Skeletal muscle tissue (tissue), 4 donors: ENCODE data around the gene NR5A2. TPM values are rescaled to one million over a fixed set of nuclear protein-coding genes. Genes with fewer than 3 reads are reported as not detected.

Experiments used
- H3K27ac ChIP-seq: one replicate; pipeline ENCODE4 v1.7.0; 2013; ENCODE audit warnings: mild to moderate bottlenecking, low read depth, low read length, inconsistent platforms
- H3K27me3 ChIP-seq, 3 donors: one replicate each; pipeline ENCODE4 v1.7.0; 2013; ENCODE audit warnings: low read length in 3 of 3; ENCODE audit not compliant: control insufficient read depth in 3 of 3, insufficient read depth in 3 of 3
- H3K36me3 ChIP-seq, 3 donors: one replicate each; pipeline ENCODE4 v1.7.0; 2013; ENCODE audit warnings: low read length in 3 of 3; ENCODE audit not compliant: control insufficient read depth in 3 of 3, insufficient read depth in 3 of 3
- H3K4me1 ChIP-seq, 3 donors: one replicate each; pipeline ENCODE4 v1.7.0; 2013; ENCODE audit warnings: low read length in 3 of 3, mild to moderate bottlenecking in 3 of 3; ENCODE audit not compliant: control insufficient read depth in 3 of 3, insufficient read depth in 3 of 3
- H3K4me3 ChIP-seq, 3 donors: one replicate each; pipeline ENCODE4 v1.7.0; 2013; ENCODE audit warnings: low read length in 3 of 3
- H3K9ac ChIP-seq, 3 donors: one replicate each; pipeline ENCODE4 v1.7.0; 2013; ENCODE audit warnings: low read length in 3 of 3, mild to moderate bottlenecking in 3 of 3, moderate library complexity in 2 of 3, low read depth in 1 of 3
- H3K9me3 ChIP-seq, 3 donors: one replicate each; pipeline ENCODE4 v1.7.0; 2013; ENCODE audit warnings: low read length in 3 of 3; ENCODE audit not compliant: control insufficient read depth in 3 of 3
- total RNA-seq: library from RNA; depleted of rRNA; stranded (reverse); fragments of >200 nt; gene quantifications from one replicate; pipeline ENCODE4 v1.2.3, GENCODE V29; 2014
- donor health status: Osteomylitis.

Gene NR5A2
- total RNA-seq, 1 donor from 2014 or later = 4.2 TPM

GRCh38 chr1:200053091-200053490 lies 25.6 kb downstream of the NR5A2 start:
- H3K9me3 ChIP-seq = no peaks in the 10 kb centered on the region
- no peaks in the 10 kb centered on the region for H3K4me1 ChIP-seq
- H3K27ac ChIP-seq = no peak overlapping the region
- no peaks in the 10 kb centered on the region for H3K36me3 ChIP-seq
- H3K4me3 ChIP-seq = no peak overlapping the region
- peaks cover 0 to 4% (median 3%) of the 10 kb centered on the region in 3 donors for H3K27me3 ChIP-seq
- H3K9ac ChIP-seq = no peak overlapping the region

- Histone ChIP-seq H3K4me3 (no peak overlapping the region), H3K27me3 (peaks cover 0 to 4% (median 0%) of the 10 kb centered on the region in 3 donors), H3K9ac (no peak overlapping the region), H3K27ac (no peak overlapping the region), H3K36me3 (no peaks in the 10 kb centered on the region), H3K9me3 (no peaks in the 10 kb centered on the region), H3K4me1 (no peaks in the 10 kb centered on the region)
Measured at GRCh38 chr1:200053646-200054045, 26.1 kb downstream of the NR5A2 start.

- peaks cover 5 to 9% (median 9%) of the 10 kb centered on the region in 3 donors for H3K27me3 ChIP-seq
- H3K4me3 ChIP-seq = no peak overlapping the region
- no peaks in the 10 kb centered on the region for H3K4me1 ChIP-seq
- no peak overlapping the region for H3K27ac ChIP-seq
- no peak overlapping the region for H3K9ac ChIP-seq
- no peaks in the 10 kb centered on the region for H3K9me3 ChIP-seq
- H3K36me3 ChIP-seq = no peaks in the 10 kb centered on the region
Measured at GRCh38 chr1:200058341-200058740, 30.8 kb downstream of the NR5A2 start.

- no peak overlapping the region for H3K27ac ChIP-seq
- no peaks in the 10 kb centered on the region for H3K9me3 ChIP-seq
- H3K4me1 ChIP-seq = no peaks in the 10 kb centered on the region
- H3K9ac ChIP-seq = no peak overlapping the region
- no peaks in the 10 kb centered on the region for H3K36me3 ChIP-seq
- peaks cover 5 to 11% (median 5%) of the 10 kb centered on the region in 3 donors for H3K27me3 ChIP-seq
- H3K4me3 ChIP-seq = no peak overlapping the region
Measured at GRCh38 chr1:200062143-200062542, 34.6 kb downstream of the NR5A2 start.

GRCh38 chr1:200072636-200073285 lies 45.3 kb downstream of the NR5A2 start:
- Histone ChIP-seq H3K27me3 (peaks cover 0 to 6% (median 5%) of the 10 kb centered on the region in 3 donors), H3K27ac (no peak overlapping the region), H3K9me3 (no peaks in the 10 kb centered on the region), H3K4me1 (peaks cover 0 to 2% (median 0%) of the 10 kb centered on the region in 3 donors), H3K9ac (no peak overlapping the region), H3K4me3 (no peak overlapping the region), H3K36me3 (no peaks in the 10 kb centered on the region)

- H3K4me3 ChIP-seq = no peak overlapping the region
- peaks cover 0 to 7% (median 6%) of the 10 kb centered on the region in 3 donors for H3K27me3 ChIP-seq
- H3K4me1 ChIP-seq = peaks cover 0 to 2% (median 0%) of the 10 kb centered on the region in 3 donors
- no peaks in the 10 kb centered on the region for H3K36me3 ChIP-seq
- no peak overlapping the region for H3K9ac ChIP-seq
- H3K27ac ChIP-seq = no peak overlapping the region
- H3K9me3 ChIP-seq = no peaks in the 10 kb centered on the region
Measured at GRCh38 chr1:200073286-200073637, 45.8 kb downstream of the NR5A2 start.

- H3K27ac ChIP-seq = peak overlapping the region; percentile 59
- no peak overlapping the region for H3K9ac ChIP-seq
- H3K4me1 ChIP-seq = peaks cover 0 to 2% (median 0%) of the 10 kb centered on the region in 3 donors
- H3K9me3 ChIP-seq = no peaks in the 10 kb centered on the region
- no peaks in the 10 kb centered on the region for H3K36me3 ChIP-seq
- H3K4me3 ChIP-seq = peak overlapping the region in 1 of 3 donors; percentile 27
- peaks cover 0 to 10% (median 3%) of the 10 kb centered on the region in 3 donors for H3K27me3 ChIP-seq
Measured at GRCh38 chr1:200075522-200075921, 48.0 kb downstream of the NR5A2 start.

- H3K9ac ChIP-seq = no peak overlapping the region
- no peaks in the 10 kb centered on the region for H3K36me3 ChIP-seq
- H3K9me3 ChIP-seq = no peaks in the 10 kb centered on the region
- peak overlapping the region; percentile 59 for H3K27ac ChIP-seq
- peaks cover 0 to 3% (median 0%) of the 10 kb centered on the region in 3 donors for H3K4me1 ChIP-seq
- H3K4me3 ChIP-seq = no peak overlapping the region
- peaks cover 0 to 10% (median 3%) of the 10 kb centered on the region in 3 donors for H3K27me3 ChIP-seq
Measured at GRCh38 chr1:200075938-200076546, 48.5 kb downstream of the NR5A2 start.

- H3K27ac ChIP-seq = no peak overlapping the region
- H3K9ac ChIP-seq = no peak overlapping the region
- H3K4me3 ChIP-seq = no peak overlapping the region
Measured at GRCh38 chr1:200079232-200079940, 51.9 kb downstream of the NR5A2 start.

More at GRCh38 chr1:200079232-200079940, 51.9 kb downstream of the NR5A2 start:
- H3K36me3 ChIP-seq = no peaks in the 10 kb centered on the region
- peaks cover 0 to 10% (median 3%) of the 10 kb centered on the region in 3 donors for H3K27me3 ChIP-seq
- peaks cover 0 to 5% (median 0%) of the 10 kb centered on the region in 3 donors for H3K4me1 ChIP-seq
- H3K9me3 ChIP-seq = no peaks in the 10 kb centered on the region
